Activated CD4-positive, alpha-beta memory T cell treated with anti-CD3 and anti-CD28 coated beads, Interleukin-2, amount 10 ng/mL, durations not matched to agents 7 days and 5 days (primary cell): ENCODE results near the gene IFNGR1. TPM values are rescaled to one million over a fixed set of nuclear protein-coding genes. Genes with fewer than 3 reads are reported as not detected.

Experiments used
- CTCF ChIA-PET: fragments of 350-600 bp; sonication (Branson Sonifier 250); formaldehyde crosslinking; loops from one replicate; lab custom pipeline; 2021; ENCODE audit warnings: antibody characterized with exemption, inconsistent platforms; lab: Charles Lee
- POLR2A ChIA-PET: fragments of 350-600 bp; sonication (Branson Sonifier 250); formaldehyde crosslinking; loops from one replicate; lab custom pipeline; 2021; ENCODE audit warnings: antibody characterized with exemption; lab: Charles Lee
- DNase-seq: peaks from one replicate; pipeline ENCODE4 v3.0.0-alpha.2; 2020
- H3K27ac Mint-ChIP-seq: one replicate; pipeline ENCODE4 v1.8.0; 2021; ENCODE audit warnings: mild to moderate bottlenecking, mixed read lengths
- H3K27me3 Mint-ChIP-seq: one replicate; pipeline ENCODE4 v1.8.0; 2021; ENCODE audit warnings: mixed read lengths
- H3K36me3 Mint-ChIP-seq: one replicate; pipeline ENCODE4 v1.8.0; 2021; ENCODE audit warnings: low read depth, mixed read lengths
- H3K4me1 Mint-ChIP-seq: one replicate; pipeline ENCODE4 v1.8.0; 2021; ENCODE audit warnings: mixed read lengths
- H3K4me3 Mint-ChIP-seq: one replicate; pipeline ENCODE4 v1.8.0; 2021; ENCODE audit warnings: mild to moderate bottlenecking, mixed read lengths
- H3K9me3 Mint-ChIP-seq: one replicate; pipeline ENCODE4 v1.8.0; 2021; ENCODE audit warnings: mixed read lengths
- total RNA-seq, 2 experiments: library from RNA; stranded (reverse); gene quantifications; one replicate each; pipeline ENCODE4 v1.2.3, GENCODE V29; 2021

Gene IFNGR1
- total RNA-seq, 2 experiments from 2014 or later, result 27.3 to 28.9 TPM

GRCh38 chr6:137200288-137200687, 18.9 kb downstream of the IFNGR1 start:
- ChIA-PET CTCF (no interaction called here), POLR2A (no interaction called here)
- no peak for DNase-seq
- H3K36me3 Mint-ChIP-seq, result peaks cover 60% of the 10 kb centered on the region
- H3K27ac Mint-ChIP-seq, result no peak overlapping the region
- peaks cover 5% of the 10 kb centered on the region for H3K4me1 Mint-ChIP-seq
- H3K4me3 Mint-ChIP-seq, result no peak overlapping the region
- no peaks in the 10 kb centered on the region for H3K27me3 Mint-ChIP-seq
- no peaks in the 10 kb centered on the region for H3K9me3 Mint-ChIP-seq

GRCh38 chr6:137197684-137198645, 21.2 kb downstream of the IFNGR1 start:
- POLR2A ChIA-PET, result no interaction called here
- no peak overlapping the region for H3K4me3 Mint-ChIP-seq
- no peak for DNase-seq
- H3K9me3 Mint-ChIP-seq, result no peaks in the 10 kb centered on the region
- peaks cover 42% of the 10 kb centered on the region for H3K36me3 Mint-ChIP-seq
- H3K4me1 Mint-ChIP-seq, result peaks cover 5% of the 10 kb centered on the region
- CTCF ChIA-PET, result no interaction called here
- H3K27ac Mint-ChIP-seq, result no peak overlapping the region
- H3K27me3 Mint-ChIP-seq, result no peaks in the 10 kb centered on the region

GRCh38 chr6:137193256-137194070, 25.7 kb downstream of the IFNGR1 start:
- POLR2A ChIA-PET, result no interaction called here
- Mint-ChIP-seq H3K27ac (no peak overlapping the region), H3K36me3 (peaks cover 23% of the 10 kb centered on the region), H3K4me3 (no peak overlapping the region), H3K4me1 (peaks cover 5% of the 10 kb centered on the region), H3K9me3 (peaks cover 15% of the 10 kb centered on the region), H3K27me3 (no peaks in the 10 kb centered on the region)
- no peak for DNase-seq
- CTCF ChIA-PET, result no interaction called here

- Mint-ChIP-seq H3K27me3 (no peaks in the 10 kb centered on the region), H3K4me1 (peaks cover 5% of the 10 kb centered on the region), H3K9me3 (peaks cover 18% of the 10 kb centered on the region), H3K4me3 (no peak overlapping the region), H3K36me3 (peaks cover 16% of the 10 kb centered on the region), H3K27ac (no peak overlapping the region)
- CTCF ChIA-PET, result no interaction called here
- DNase-seq, result no peak
- POLR2A ChIA-PET, result no interaction called here
These were observed 26.4 kb downstream of the IFNGR1 start for GRCh38 chr6:137192821-137193220.

GRCh38 chr6:137191670-137192069, 27.5 kb downstream of the IFNGR1 start:
- POLR2A ChIA-PET, result no interaction called here
- no peak for DNase-seq
- H3K4me1 Mint-ChIP-seq, result peaks cover 3% of the 10 kb centered on the region
- H3K27ac Mint-ChIP-seq, result no peak overlapping the region
- H3K4me3 Mint-ChIP-seq, result no peak overlapping the region
- H3K27me3 Mint-ChIP-seq, result no peaks in the 10 kb centered on the region
- peaks cover 26% of the 10 kb centered on the region for H3K9me3 Mint-ChIP-seq
- peaks cover 11% of the 10 kb centered on the region for H3K36me3 Mint-ChIP-seq
- CTCF ChIA-PET, result no interaction called here

- Mint-ChIP-seq H3K27me3 (no peaks in the 10 kb centered on the region), H3K4me1 (peaks cover 3% of the 10 kb centered on the region), H3K4me3 (no peak overlapping the region), H3K9me3 (peaks cover 28% of the 10 kb centered on the region), H3K27ac (no peak overlapping the region), H3K36me3 (peaks cover 7% of the 10 kb centered on the region)
- no peak for DNase-seq
- CTCF ChIA-PET, result no interaction called here
- POLR2A ChIA-PET, result no interaction called here
These were observed 27.9 kb downstream of the IFNGR1 start for GRCh38 chr6:137191236-137191635.

GRCh38 chr6:137190583-137191094, 28.5 kb downstream of the IFNGR1 start:
- H3K4me3 Mint-ChIP-seq, result no peak overlapping the region
- no peak overlapping the region for H3K27ac Mint-ChIP-seq
- H3K36me3 Mint-ChIP-seq, result peaks cover 3% of the 10 kb centered on the region
- no peak for DNase-seq
- no peaks in the 10 kb centered on the region for H3K4me1 Mint-ChIP-seq
- CTCF ChIA-PET, result no interaction called here
- H3K27me3 Mint-ChIP-seq, result no peaks in the 10 kb centered on the region
- peaks cover 28% of the 10 kb centered on the region for H3K9me3 Mint-ChIP-seq
- POLR2A ChIA-PET, result no interaction called here

- Mint-ChIP-seq H3K4me1 (no peaks in the 10 kb centered on the region), H3K9me3 (peaks cover 39% of the 10 kb centered on the region), H3K4me3 (no peak overlapping the region), H3K27me3 (no peaks in the 10 kb centered on the region), H3K27ac (no peak overlapping the region), H3K36me3 (peaks cover 3% of the 10 kb centered on the region)
- ChIA-PET CTCF (no interaction called here), POLR2A (no interaction called here)
- no peak for DNase-seq
These were observed 30.3 kb downstream of the IFNGR1 start for GRCh38 chr6:137188855-137189254.

- Mint-ChIP-seq H3K36me3 (peaks cover 8% of the 10 kb centered on the region), H3K4me3 (no peak overlapping the region), H3K27ac (no peak overlapping the region), H3K4me1 (no peaks in the 10 kb centered on the region), H3K27me3 (no peaks in the 10 kb centered on the region), H3K9me3 (peaks cover 55% of the 10 kb centered on the region)
- no peak for DNase-seq
- ChIA-PET CTCF (no interaction called here), POLR2A (no interaction called here)
These were observed 33.9 kb downstream of the IFNGR1 start for GRCh38 chr6:137185290-137185689.

- DNase-seq, result no peak
- Mint-ChIP-seq H3K4me3 (no peak overlapping the region), H3K36me3 (peaks cover 10% of the 10 kb centered on the region), H3K9me3 (peaks cover 51% of the 10 kb centered on the region), H3K4me1 (no peaks in the 10 kb centered on the region), H3K27ac (no peak overlapping the region), H3K27me3 (peaks cover 5% of the 10 kb centered on the region)
- POLR2A ChIA-PET, result no interaction called here
- CTCF ChIA-PET, result no interaction called here
These were observed 36.5 kb downstream of the IFNGR1 start for GRCh38 chr6:137182654-137183073.

- peaks cover 5% of the 10 kb centered on the region for H3K27me3 Mint-ChIP-seq
- POLR2A ChIA-PET, result no interaction called here
- DNase-seq, result no peak
- H3K4me3 Mint-ChIP-seq, result no peak overlapping the region
- H3K9me3 Mint-ChIP-seq, result peaks cover 46% of the 10 kb centered on the region
- no peak overlapping the region for H3K27ac Mint-ChIP-seq
- H3K36me3 Mint-ChIP-seq, result peaks cover 10% of the 10 kb centered on the region
- H3K4me1 Mint-ChIP-seq, result no peaks in the 10 kb centered on the region
- CTCF ChIA-PET, result no interaction called here
These were observed 37.1 kb downstream of the IFNGR1 start for GRCh38 chr6:137181891-137182653.

- POLR2A ChIA-PET, result no interaction called here
- H3K27ac Mint-ChIP-seq, result no peak overlapping the region
- no peak overlapping the region for H3K4me3 Mint-ChIP-seq
- CTCF ChIA-PET, result no interaction called here
- peaks cover 16% of the 10 kb centered on the region for H3K27me3 Mint-ChIP-seq
- no peak for DNase-seq
- peaks cover 10% of the 10 kb centered on the region for H3K36me3 Mint-ChIP-seq
- H3K9me3 Mint-ChIP-seq, result peaks cover 21% of the 10 kb centered on the region
- no peaks in the 10 kb centered on the region for H3K4me1 Mint-ChIP-seq
These were observed 41.6 kb downstream of the IFNGR1 start for GRCh38 chr6:137177611-137178010.
